B cell (primary cell): ENCODE data around the gene TRMT11.

Experiments
- CTCF ChIP-seq: fragments of 200-600 bp; IDR thresholded peaks from one replicate; pipeline ENCODE4 v1.8.0; 2022; ENCODE audit warnings: antibody characterized with exemption, mild to moderate bottlenecking
- EZH2 ChIP-seq: IDR thresholded peaks from 2 replicates; pipeline ENCODE4 v1.6.1; 2012; ENCODE audit warnings: borderline replicate concordance, low read depth, mild to moderate bottlenecking, moderate library complexity, low read length; ENCODE audit not compliant: insufficient read depth, poor library complexity, severe bottlenecking

- TF ChIP-seq CTCF (no peak), EZH2 (no peak)
These were observed 1.9 kb downstream of the TRMT11 start for GRCh38 chr6:125988280-125988679.
